Measurements from ENCODE around the gene EXOSC3. TPM values are rescaled to one million over a fixed set of nuclear protein-coding genes. Genes with fewer than 3 reads are reported as not detected.
A peak's percentile ranks its signal among the peaks of the same experiment; 100 is the strongest.

Gene EXOSC3
- total and polyA plus RNA-seq, 8 donors, result 7.2 to 19.9 (median 13.8) TPM

GRCh38 chr9:37761511-37761910 lies 23.4 kb downstream of the EXOSC3 start:
- no peak for ATAC-seq
- Histone ChIP-seq H3K4me3 (no peak overlapping the region), H3K4me1 (no peaks in the 10 kb centered on the region), H3K27ac (no peak overlapping the region), H3K36me3 (peaks cover 0 to 9% (median 0%) of the 10 kb centered on the region in 3 donors), H3K9me3 (no peaks in the 10 kb centered on the region), H3K27me3 (no peaks in the 10 kb centered on the region)
- 70 to 77% methylated on average over 3 of the region's 3 CpGs for WGBS, 2 donors
- no peak for FAIRE-seq
- intact Hi-C loops (cut with DNase I), result no loop called here
- TF ChIP-seq CTCF (IDR thresholded peaks at IDR 0.05), result no peak
- no peak for DNase-seq

- Histone ChIP-seq H3K9me3 (no peaks in the 10 kb centered on the region), H3K4me3 (no peak overlapping the region), H3K4me1 (no peaks in the 10 kb centered on the region), H3K27me3 (no peaks in the 10 kb centered on the region), H3K27ac (no peak overlapping the region), H3K36me3 (peaks cover 0 to 9% (median 0%) of the 10 kb centered on the region in 3 donors)
- no peak for TF ChIP-seq CTCF (IDR thresholded peaks at IDR 0.05)
- ATAC-seq (no peak), FAIRE-seq (no peak), DNase-seq (no peak)
- 86 to 88% methylated on average over 7 of the region's 7 CpGs for WGBS, 2 donors
- intact Hi-C loops (cut with DNase I), result no loop called here
These were observed 24.3 kb downstream of the EXOSC3 start for GRCh38 chr9:37760416-37761161.

- peaks cover 0 to 11% (median 4%) of the 10 kb centered on the region in 3 donors for H3K4me1 ChIP-seq
- no peak overlapping the region for H3K4me3 ChIP-seq
- no peaks in the 10 kb centered on the region for H3K9me3 ChIP-seq
- peaks cover 0 to 4% (median 0%) of the 10 kb centered on the region in 3 donors for H3K36me3 ChIP-seq
- H3K27ac ChIP-seq, result no peak overlapping the region
- WGBS, 2 donors, result 89 to 92% methylated on average over 3 of the region's 3 CpGs
- DNase-seq (no peak), FAIRE-seq (no peak), ATAC-seq (no peak)
- intact Hi-C loops (cut with DNase I), result loop anchor here in 1 of 3 donors (10.0 kb wide), 1 partner anchor 274 kb away; the partner anchor contains the start of gene POLR1E
- H3K27me3 ChIP-seq, result no peaks in the 10 kb centered on the region
- no peak for TF ChIP-seq CTCF (IDR thresholded peaks at IDR 0.05)
These were observed 26.1 kb downstream of the EXOSC3 start for GRCh38 chr9:37758747-37759146.

- WGBS, 2 donors, result 2 to 3% methylated on average over 40 of the region's 40 CpGs
- ATAC-seq, result peak; percentile 95 to 98 (median 97)
- Histone ChIP-seq H3K4me3 (peak within 1 kb of the TSS; percentile 63 to 74 (median 70)), H3K27ac (peak within 1 kb of the TSS; percentile 23 to 75 (median 68)), H3K36me3 (no peaks in the 10 kb centered on the region), H3K27me3 (no peaks in the 10 kb centered on the region), H3K4me1 (peaks cover 0 to 11% (median 4%) of the 10 kb centered on the region in 3 donors), H3K9me3 (no peaks in the 10 kb centered on the region)
- intact Hi-C loops (cut with DNase I), result loop anchor here in 1 of 3 donors (10.0 kb wide), 1 partner anchor 269 kb away; the partner anchor contains the start of gene POLR1E
- FAIRE-seq, result no peak
- no peak for TF ChIP-seq CTCF (IDR thresholded peaks at IDR 0.05)
- DNase-seq, result peak; percentile 56 to 83 (median 66)
These were observed 31.2 kb downstream of the EXOSC3 start, which contains the start of gene TRMT10B for GRCh38 chr9:37753489-37754190. TRMT10B (plus strand) TSS chr9:37753805; CDS start chr9:37761932, 8,127 bp downstream.

All from pancreas (tissue), 10 donors.